Measurements from ENCODE around the gene C2CD4A.

DNA sequence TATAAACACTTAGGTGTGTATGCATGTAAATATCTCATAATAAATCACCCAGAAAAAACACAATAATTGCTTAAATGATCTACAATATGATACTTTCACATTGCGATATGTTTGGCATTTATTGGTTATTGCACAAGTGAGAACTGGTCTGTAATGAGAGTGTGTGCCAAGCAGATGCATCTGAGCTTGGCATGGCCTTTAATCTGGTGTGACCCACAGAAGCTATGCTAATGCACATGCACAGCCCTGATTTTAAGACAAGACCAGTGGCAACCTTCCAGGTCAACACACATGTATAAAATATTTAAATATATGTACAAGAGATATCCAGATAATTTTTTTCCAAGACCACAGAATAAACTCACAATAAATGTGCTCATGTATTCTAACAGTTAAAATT lies 42.7 kb downstream of the C2CD4A start:
- TF ChIP-seq, protein P1, sequence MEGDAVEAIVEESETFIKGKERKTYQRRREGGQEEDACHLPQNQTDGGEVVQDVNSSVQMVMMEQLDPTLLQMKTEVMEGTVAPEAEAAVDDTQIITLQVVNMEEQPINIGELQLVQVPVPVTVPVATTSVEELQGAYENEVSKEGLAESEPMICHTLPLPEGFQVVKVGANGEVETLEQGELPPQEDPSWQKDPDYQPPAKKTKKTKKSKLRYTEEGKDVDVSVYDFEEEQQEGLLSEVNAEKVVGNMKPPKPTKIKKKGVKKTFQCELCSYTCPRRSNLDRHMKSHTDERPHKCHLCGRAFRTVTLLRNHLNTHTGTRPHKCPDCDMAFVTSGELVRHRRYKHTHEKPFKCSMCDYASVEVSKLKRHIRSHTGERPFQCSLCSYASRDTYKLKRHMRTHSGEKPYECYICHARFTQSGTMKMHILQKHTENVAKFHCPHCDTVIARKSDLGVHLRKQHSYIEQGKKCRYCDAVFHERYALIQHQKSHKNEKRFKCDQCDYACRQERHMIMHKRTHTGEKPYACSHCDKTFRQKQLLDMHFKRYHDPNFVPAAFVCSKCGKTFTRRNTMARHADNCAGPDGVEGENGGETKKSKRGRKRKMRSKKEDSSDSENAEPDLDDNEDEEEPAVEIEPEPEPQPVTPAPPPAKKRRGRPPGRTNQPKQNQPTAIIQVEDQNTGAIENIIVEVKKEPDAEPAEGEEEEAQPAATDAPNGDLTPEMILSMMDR (IDR thresholded peaks at IDR 0.05; ENCODE audit: low read depth, low read length, missing input control): no peak
- no peak for TF ChIP-seq TAF1 (conservative IDR thresholded peaks at IDR 0.05)
- no peak for TF ChIP-seq ATF3 (IDR thresholded peaks at IDR 0.05)
- no peak for TF ChIP-seq RAD21 (IDR thresholded peaks at IDR 0.05)
- TF ChIP-seq, protein P2, sequence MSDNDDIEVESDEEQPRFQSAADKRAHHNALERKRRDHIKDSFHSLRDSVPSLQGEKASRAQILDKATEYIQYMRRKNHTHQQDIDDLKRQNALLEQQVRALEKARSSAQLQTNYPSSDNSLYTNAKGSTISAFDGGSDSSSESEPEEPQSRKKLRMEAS (IDR thresholded peaks at IDR 0.05): no peak
- TF ChIP-seq GABPA (IDR thresholded peaks at IDR 0.05 in 1 of 2, conservative IDR thresholded peaks at IDR 0.05 in 1 of 2): no peak
